ENCODE data around the gene CLEC7A.

Gene CLEC7A

DNA sequence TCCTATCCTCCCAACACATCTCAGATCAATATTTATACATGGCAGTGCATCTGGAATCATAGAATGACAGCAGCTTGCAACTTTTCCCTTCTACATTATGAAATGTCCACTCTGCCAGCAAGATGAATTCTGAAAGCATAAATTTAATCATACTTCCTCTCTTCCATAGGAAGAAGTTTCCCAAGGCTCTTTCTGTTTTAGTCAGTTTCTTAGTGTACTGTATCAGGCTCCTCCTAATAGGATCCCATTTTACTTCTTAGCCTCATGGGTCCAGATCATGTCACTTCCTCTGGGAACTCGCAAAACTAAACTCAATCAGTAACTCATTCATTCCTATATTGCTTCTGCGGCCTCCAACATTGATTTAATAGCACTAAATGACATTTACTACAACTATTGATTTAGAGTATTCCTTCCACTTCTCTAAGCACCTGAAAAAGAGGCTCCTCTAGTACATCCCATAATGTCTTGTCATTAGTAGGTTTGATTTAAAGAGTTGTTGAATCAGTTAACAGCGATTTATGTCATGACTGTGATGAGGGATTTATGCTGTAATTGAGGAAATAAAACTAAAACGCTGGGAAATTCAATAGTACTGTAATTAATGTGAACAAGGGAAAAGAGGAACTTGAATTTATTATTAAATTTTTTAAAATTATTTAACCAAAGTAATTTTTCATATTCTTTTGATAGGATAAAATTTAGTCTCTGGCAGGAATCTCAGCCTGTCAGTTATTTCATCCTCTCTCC, 35.2 kb downstream of the CLEC7A start:
- DNase-seq (ENCODE audit: low read depth in 3 of 3) = no peak

DNA sequence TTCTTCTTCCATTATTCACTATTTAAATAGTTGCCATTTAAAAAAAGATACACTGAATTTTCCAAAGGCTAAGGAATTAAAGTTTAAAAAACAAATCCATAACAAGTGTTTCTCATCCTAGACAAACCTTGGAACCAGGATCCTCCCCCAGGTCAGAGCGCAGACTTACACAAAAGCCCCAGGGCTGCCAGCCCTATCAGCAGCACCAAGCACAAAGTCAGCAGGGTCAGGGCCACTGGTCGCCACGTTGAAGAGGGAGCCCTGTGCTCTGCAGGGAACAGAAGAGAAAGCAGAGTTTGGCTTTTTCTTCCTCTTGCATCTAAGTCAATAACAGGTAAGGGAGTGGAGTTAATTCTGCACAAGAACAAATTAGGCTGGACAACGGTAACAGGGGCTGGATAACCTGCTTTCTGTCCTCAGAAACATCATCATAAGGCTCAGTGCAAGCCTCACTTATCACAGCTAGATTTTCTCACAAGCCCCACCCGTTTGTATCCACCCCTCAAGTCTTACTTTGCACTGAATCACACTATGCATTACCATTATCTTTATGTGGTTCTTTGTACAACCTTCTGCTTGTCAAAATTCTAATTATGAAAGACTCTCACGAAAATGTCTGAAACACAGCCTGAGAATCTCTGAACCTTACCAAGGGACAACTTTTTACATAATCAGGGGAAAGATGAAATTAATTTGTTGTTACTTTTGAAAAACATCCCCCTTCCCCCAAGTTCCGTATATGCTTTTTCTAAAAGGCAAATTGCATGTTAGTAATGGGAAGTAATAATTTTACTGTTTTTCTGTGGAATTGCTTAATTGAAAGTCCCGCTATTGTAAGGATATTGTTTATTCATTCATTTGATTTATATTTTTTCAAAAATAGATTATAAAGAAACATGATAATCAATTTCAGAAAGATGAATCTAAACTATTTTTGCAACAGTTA, 40.8 kb downstream of the CLEC7A start:
- no peak for DNase-seq (ENCODE audit: low read depth in 3 of 3)

DNA sequence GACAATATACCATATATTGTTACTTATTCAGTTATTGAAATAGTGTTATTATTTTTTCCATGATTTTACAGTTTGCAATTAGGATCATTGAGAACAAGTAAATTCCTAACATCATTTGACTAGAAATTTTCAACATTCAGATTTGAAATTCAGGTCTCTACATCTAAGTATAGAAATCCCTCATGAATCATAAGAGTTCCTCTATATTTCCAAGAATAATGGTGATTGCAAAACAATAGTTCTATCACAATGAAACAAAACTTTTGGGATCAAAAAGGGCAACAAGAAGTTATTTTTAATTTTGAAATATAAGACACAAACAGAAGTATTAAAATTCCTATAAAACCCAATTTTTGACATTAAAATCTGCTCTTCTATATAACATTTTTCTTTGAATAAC, 42.0 kb downstream of the CLEC7A start:
- DNase-seq (ENCODE audit: low read depth in 3 of 3) = no peak

DNA sequence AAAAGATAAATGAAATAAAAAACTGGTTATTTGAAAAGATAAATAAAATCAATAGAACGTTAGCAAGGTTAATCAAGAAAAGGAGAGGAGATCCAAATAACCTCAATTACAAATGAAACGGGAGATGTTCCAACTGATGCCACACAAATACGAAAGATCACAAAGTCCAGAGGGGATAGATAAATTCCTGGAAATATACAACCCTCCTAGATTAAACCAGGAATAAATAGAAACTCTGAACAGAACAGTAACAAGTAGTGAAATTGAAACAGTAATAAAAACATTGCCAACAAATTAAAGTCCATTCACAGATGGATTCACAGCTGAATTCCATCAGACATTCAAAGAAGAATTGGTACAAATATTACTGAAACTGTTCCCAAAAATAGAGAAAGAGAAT, 43.6 kb downstream of the CLEC7A start:
- DNase-seq (ENCODE audit: low read depth in 3 of 3) = no peak

DNA sequence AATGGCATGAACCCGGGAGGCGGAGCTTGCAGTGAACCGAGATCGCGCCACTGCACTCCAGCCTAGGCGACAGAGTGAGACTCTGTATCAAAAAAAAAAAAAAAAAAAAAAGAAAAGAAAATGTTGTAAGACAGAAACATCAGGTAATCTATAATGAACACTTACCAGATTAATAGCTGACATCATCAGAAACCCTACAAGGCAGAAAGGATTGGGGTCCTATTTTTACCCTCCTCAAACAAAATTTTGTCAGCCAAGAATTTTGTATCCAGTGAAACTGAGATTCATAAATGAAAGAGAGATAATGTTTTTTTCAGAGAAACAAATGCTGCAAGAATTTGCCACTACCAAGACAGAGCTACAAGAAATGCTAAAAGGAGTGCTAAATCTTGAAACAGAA, 45.3 kb downstream of the CLEC7A start:
- DNase-seq (ENCODE audit: low read depth in 3 of 3) = no peak

DNA sequence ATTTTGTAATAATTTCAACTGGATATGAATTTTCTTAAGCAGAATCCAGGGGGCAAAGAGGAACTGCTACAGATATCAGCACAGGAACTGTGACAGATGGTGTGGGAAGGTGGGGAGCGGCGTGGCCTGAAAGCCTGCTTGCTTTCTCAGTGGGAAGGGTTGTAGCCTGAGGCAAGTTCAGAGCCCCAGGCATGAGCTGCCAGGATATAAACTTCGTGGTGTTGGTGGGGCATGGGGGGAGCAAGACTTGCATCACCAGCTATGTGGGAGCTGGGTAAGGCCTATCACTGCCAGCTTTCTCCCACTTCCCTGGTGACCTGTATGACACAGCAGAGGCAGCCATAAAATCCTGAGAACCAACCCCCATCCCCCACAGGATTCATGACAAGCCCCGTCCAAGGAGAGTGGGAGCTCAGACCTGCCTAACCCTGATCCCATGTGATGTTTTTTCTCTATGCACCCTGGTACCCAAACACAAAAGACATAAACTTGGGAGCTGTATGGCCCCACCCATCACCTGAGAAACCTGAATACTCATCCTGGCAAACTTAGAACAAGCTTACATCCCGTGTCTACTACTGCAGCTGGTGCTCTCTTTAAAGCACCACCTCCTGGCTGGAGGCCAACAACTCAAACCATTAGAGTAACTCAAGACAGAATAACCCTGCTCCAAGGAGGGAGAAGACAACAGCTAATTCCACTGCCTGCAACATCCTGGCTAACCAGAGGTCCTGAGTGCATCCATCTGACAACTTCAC, 47.7 kb downstream of the CLEC7A start:
- no peak for DNase-seq (ENCODE audit: low read depth in 3 of 3)

DNA sequence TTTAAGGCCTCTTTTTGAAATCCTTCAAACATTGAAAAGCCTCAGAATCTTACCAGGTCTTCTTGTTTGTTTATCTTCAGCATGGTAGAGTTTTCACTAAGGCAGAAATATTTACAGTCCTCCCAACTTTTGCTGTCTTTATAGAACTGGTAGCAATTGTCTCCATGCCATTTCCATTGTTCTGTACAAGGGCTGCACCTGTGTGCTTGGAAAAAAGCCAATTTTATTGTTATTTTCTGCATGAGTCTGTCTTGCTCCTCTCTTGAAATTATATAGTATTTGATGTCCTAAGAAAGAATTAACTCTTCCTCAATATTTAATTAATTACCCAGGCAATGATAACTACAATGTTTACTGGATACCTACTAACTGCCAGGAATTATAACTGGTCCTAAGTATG, 54.5 kb downstream of the CLEC7A start:
- DNase-seq (ENCODE audit: low read depth in 3 of 3) = no peak

DNA sequence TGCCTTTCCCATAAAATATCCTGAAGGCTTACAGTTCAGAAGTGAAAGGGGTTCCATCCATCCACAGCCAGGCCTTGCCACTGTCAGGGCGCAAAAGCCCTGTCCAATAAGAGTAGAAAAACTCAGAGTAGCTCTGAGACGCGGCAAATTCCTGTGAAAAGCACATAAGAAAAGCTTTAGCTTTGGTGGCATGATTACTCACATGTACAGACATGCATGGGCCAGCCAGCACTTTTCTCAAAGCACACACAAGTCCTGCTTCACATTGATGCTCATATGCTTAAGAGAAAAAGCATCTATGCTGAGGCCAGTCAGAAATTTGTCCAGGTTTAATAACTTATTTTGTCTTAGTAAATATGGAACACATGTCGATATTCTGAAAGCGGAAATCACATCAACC, 56.7 kb downstream of the CLEC7A start:
- no peak for DNase-seq (ENCODE audit: low read depth in 3 of 3)

DNA sequence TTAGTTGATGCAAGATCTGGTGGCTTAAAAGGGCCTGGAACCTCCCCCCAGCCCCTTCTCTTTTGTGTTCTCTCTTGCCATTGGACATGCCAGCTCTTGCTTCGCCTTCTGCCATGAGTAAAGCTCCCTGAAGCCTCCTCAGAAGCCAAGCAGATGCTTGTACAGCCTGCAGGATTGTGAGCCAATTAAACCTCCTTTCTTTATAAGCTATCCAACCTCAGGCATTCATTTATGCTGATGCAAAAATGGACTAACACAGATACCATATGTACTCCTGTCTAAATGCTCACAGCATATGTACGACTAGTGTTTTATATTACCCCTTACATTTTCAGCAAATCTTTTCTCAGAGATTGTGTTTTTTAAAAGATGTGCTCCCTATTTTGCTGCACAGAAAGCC, 57.9 kb downstream of the CLEC7A start:
- DNase-seq (ENCODE audit: low read depth in 3 of 3) = no peak

DNA sequence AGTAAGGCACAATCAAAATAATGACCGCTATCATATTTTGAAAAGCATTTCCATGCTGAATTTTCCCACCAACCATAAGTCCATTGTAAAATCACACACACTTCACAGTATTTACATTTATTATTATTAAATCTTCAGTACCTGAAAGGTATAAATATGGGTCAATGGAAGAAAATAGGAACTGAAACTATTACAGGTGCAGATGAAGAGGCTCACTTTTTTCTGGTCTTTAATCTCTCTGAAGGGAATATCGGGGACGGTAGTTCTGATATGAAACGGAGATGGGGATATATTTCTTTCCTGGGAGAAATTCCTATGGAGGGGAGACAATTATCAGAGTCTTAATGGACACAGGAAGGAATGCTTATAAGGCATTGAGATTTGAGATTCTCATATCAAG, 59.6 kb downstream of the CLEC7A start:
- no peak for DNase-seq (ENCODE audit: low read depth in 3 of 3)

DNA sequence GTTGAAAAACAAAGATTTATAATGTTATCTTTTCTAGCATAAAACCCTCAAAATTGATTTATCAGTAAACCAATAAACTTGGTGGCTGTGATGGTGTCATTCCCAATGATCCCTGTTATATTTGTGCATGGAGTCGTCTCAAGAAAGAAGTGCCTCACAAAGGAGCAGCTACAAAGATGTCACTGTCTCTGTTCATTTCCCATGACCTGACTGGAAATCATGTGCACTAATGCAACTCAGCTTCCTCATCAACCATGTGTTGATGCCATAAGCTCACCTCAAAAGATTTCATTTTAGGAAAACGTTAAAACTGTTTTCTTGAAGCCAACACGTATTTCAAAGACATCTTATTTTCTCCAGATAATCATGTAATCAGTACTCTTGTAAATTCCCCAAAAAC, 60.0 kb downstream of the CLEC7A start:
- no peak for DNase-seq (ENCODE audit: low read depth in 3 of 3)

DNA sequence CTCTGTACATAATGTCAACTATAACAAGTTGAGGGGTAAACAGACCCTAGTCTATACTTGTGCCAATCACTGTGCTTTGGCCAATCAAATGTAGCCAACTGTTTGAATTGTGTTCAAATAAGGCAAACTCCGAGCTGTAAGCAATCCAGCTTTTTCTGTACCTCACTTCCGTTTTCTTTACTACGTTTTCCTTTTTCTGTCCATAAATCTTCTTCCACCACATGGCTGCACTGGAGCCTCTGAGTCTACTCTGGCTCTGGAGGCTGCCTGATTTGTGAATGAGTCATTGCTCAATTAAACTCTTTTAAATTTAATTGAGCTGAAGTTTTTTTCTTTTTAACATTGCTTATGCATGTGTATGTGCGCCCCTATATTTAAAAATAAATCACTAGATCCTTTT, 60.9 kb downstream of the CLEC7A start:
- no peak for DNase-seq (ENCODE audit: low read depth in 3 of 3)

DNA sequence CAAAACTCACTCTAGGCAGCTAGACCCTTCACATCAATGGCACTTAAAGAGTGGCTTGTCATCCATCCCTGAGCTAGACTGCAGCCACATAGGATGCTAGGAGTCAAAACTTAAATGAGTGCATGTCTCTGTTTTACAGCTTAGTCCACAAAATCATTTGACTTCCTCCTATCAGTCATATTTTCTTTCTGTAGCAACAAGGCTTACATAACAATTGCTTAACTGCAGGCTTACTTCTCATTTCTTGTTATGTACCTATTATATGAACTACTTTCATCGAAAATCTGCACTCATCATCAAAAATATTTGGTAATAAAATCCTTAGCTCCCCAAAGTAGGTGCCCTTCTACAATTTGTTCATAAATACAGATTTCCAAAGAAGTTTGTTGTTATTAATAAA, 61.4 kb downstream of the CLEC7A start:
- no peak for DNase-seq (ENCODE audit: low read depth in 3 of 3)

DNA sequence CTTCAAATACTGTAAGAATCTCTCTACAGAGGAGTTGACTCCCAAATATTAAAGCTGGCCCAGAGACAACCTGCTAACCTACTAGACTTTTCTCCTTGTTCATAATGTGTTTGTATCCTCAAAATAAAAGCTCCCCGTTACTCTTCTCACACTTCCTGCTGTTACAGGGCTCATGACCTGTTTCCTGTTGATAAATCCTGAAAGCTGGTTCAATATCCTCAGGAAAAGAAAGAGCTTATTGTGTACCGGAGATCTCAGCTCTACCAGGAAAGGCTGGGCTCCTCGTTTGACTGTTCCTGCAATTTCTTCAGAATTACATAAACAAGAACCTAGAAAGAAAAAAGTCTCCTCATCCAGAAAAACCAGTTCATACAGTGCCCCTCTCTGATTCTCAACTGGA, 62.1 kb downstream of the CLEC7A start:
- no peak for DNase-seq (ENCODE audit: low read depth in 3 of 3)

DNA sequence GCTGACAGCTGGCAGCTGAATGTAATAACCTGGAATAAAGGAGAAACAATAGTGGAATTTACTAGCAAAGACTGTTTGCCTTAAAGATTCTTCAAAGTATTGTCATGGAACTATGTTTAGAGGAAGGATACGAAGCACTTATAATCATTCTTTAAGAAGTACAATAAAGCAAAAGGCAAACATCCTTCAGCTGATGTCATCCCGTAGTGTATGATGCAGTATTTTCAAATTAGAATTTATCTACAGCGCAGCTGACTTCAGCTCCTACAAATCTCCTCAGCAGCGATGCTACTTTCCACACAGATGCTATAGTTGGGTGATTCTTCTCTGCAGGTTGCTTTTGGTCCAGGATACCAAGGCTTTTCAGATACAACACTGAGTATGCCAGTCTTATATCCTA, 62.7 kb downstream of the CLEC7A start:
- no peak for DNase-seq (ENCODE audit: low read depth in 3 of 3)
